NCI-H128 (cell line): ENCODE results near the gene OPCML.

ENCODE experiments used
- DNase-seq: peaks from one replicate; lab custom pipeline; 2025; ENCODE audit not compliant: unreplicated experiment; lab: John Stamatoyannopoulos, UW

OPCML gene

GRCh38 chr11:132959693-132960092 is 572.6 kb downstream of the OPCML start:
- DNase-seq = no peak

- no peak for DNase-seq
These were observed 574.4 kb downstream of the OPCML start for GRCh38 chr11:132957881-132958280.

- no peak for DNase-seq
These were observed 584.0 kb downstream of the OPCML start for GRCh38 chr11:132948252-132948651.

GRCh38 chr11:132944569-132944944 is 587.7 kb downstream of the OPCML start:
- DNase-seq = no peak

GRCh38 chr11:132943706-132944568 is 588.4 kb downstream of the OPCML start:
- peak; percentile 30 for DNase-seq

- no peak for DNase-seq
These were observed 589.0 kb downstream of the OPCML start for GRCh38 chr11:132943357-132943705.

- DNase-seq = no peak
These were observed 589.5 kb downstream of the OPCML start for GRCh38 chr11:132942611-132943356.

GRCh38 chr11:132941761-132942160 is 590.5 kb downstream of the OPCML start:
- DNase-seq = no peak

- no peak for DNase-seq
These were observed 591.2 kb downstream of the OPCML start for GRCh38 chr11:132941024-132941646.

- no peak for DNase-seq
These were observed 595.3 kb downstream of the OPCML start for GRCh38 chr11:132937016-132937415.

GRCh38 chr11:132935383-132935782 is 596.9 kb downstream of the OPCML start:
- DNase-seq = no peak

- no peak for DNase-seq
These were observed 598.6 kb downstream of the OPCML start for GRCh38 chr11:132933703-132934102.

- no peak for DNase-seq
These were observed 606.4 kb downstream of the OPCML start for GRCh38 chr11:132925825-132926469.

GRCh38 chr11:132921597-132921996 is 610.7 kb downstream of the OPCML start:
- DNase-seq = no peak

- DNase-seq = no peak
These were observed 611.7 kb downstream of the OPCML start for GRCh38 chr11:132920451-132921096.

- no peak for DNase-seq
These were observed 617.7 kb downstream of the OPCML start for GRCh38 chr11:132914600-132914999.

- no peak for DNase-seq
These were observed 618.4 kb downstream of the OPCML start for GRCh38 chr11:132913886-132914285.

- no peak for DNase-seq
These were observed 619.0 kb downstream of the OPCML start for GRCh38 chr11:132913295-132913694.

GRCh38 chr11:132911186-132911585 is 621.1 kb downstream of the OPCML start:
- DNase-seq = no peak

- no peak for DNase-seq
These were observed 622.1 kb downstream of the OPCML start for GRCh38 chr11:132910011-132910760.
